H1 (cell line): ENCODE measurements around the gene BAD. TPM values are rescaled to one million over a fixed set of nuclear protein-coding genes. Genes with fewer than 3 reads are reported as not detected.

Experiments used
- CTCF ChIA-PET: fragments of 300-600 bp; sonication (Branson Sonifier 250); formaldehyde crosslinking; loops from one replicate; lab custom pipeline; 2021; ENCODE audit not compliant: partially characterized antibody; lab: Charles Lee
- POLR2A ChIA-PET: fragments of 300-600 bp; sonication (Branson Sonifier 250); formaldehyde crosslinking; loops from one replicate; lab custom pipeline; 2021; ENCODE audit warnings: inconsistent platforms; ENCODE audit not compliant: partially characterized antibody; lab: Charles Lee
- DNase-seq, 2 experiments: peaks; one replicate each; pipeline versions ENCODE4 v3.0.0 to v3.0.0-alpha.2; 2010 to 2022; ENCODE audit warnings: low spot score in 2 of 2, low read depth in 1 of 2, mixed read lengths in 1 of 2
- FAIRE-seq: peaks from 2 replicates; lab custom pipeline; 2011; peaks lifted over from hg19 to GRCh38; lab: Jason Lieb, UNC
- H2AFZ ChIP-seq: 2 replicates; pipeline ENCODE4 v1.8.1; 2012; ENCODE audit warnings: low read length, inconsistent platforms
- H2AK5ac ChIP-seq: 2 replicates; pipeline ENCODE4 v1.6.1; 2013; ENCODE audit warnings: low read depth, low read length
- H2BK120ac ChIP-seq: replicated peaks from 2 replicates; pipeline ENCODE3; 2013; ENCODE audit warnings: low read depth, low read length, inconsistent platforms
- H2BK12ac ChIP-seq: 2 replicates; pipeline ENCODE4 v1.6.1; 2013; ENCODE audit warnings: low read depth, low read length
- H2BK15ac ChIP-seq: 2 replicates; pipeline ENCODE4 v1.6.1; 2013; ENCODE audit warnings: low read length
- H2BK20ac ChIP-seq: 2 replicates; pipeline ENCODE4 v1.6.1; 2013; ENCODE audit warnings: low read length
- H2BK5ac ChIP-seq: 2 replicates; pipeline ENCODE4 v1.6.1; 2013; ENCODE audit warnings: low read depth, low read length
- H3K14ac ChIP-seq: 2 replicates; pipeline ENCODE4 v1.6.1; 2013; ENCODE audit warnings: inconsistent platforms; ENCODE audit not compliant: insufficient read length
- H3K18ac ChIP-seq: 2 replicates; pipeline ENCODE4 v1.6.1; 2013; ENCODE audit warnings: low read length; ENCODE audit errors: extremely low read depth
- H3K23ac ChIP-seq: 2 replicates; pipeline ENCODE4 v1.6.1; 2013; ENCODE audit warnings: inconsistent platforms; ENCODE audit not compliant: insufficient read length
- H3K23me2 ChIP-seq: 2 replicates; pipeline ENCODE4 v1.6.1; 2013; ENCODE audit warnings: low read depth, low read length
- H3K27ac ChIP-seq: 2 replicates; pipeline ENCODE4 v1.6.1; 2011; ENCODE audit warnings: low read depth, low read length, inconsistent platforms
- H3K27me3 ChIP-seq, 4 experiments: replicated peaks in 1 of 4; 1 replicate in 1 of 4; 2 replicates in 3 of 4; pipeline versions ENCODE4 v1.6.1 to v1.8.1; 2011 to 2013; ENCODE audit warnings: low read length in 3 of 4, mild to moderate bottlenecking in 3 of 4, inconsistent platforms in 2 of 4, mixed read lengths in 2 of 4, moderate library complexity in 1 of 4; ENCODE audit not compliant: control insufficient read depth in 3 of 4, insufficient read depth in 3 of 4; ENCODE audit errors: extremely low read depth in 1 of 4
- H3K36me3 ChIP-seq, 4 experiments: 2 replicates each; pipeline versions ENCODE4 v1.6.1 to v1.8.1; 2011 to 2013; ENCODE audit warnings: mild to moderate bottlenecking in 4 of 4, low read length in 3 of 4, moderate library complexity in 2 of 4, control low read depth in 1 of 4, inconsistent platforms in 1 of 4; ENCODE audit not compliant: insufficient read depth in 4 of 4, control insufficient read depth in 2 of 4
- H3K4ac ChIP-seq: replicated peaks from 2 replicates; pipeline ENCODE3; 2013; ENCODE audit warnings: low read length, low read depth, mixed read lengths, inconsistent platforms; ENCODE audit not compliant: insufficient read length
- H3K4me1 ChIP-seq, 4 experiments: replicated peaks in 1 of 4; 1 replicate in 1 of 4; 2 replicates in 3 of 4; pipeline versions ENCODE4 v1.6.1 to v1.8.1; 2011 to 2013; ENCODE audit warnings: low read length in 3 of 4, inconsistent platforms in 2 of 4, mixed read lengths in 1 of 4; ENCODE audit not compliant: insufficient read depth in 4 of 4, control insufficient read depth in 3 of 4
- H3K4me2 ChIP-seq, 2 experiments: 2 replicates each; pipeline versions ENCODE4 v1.6.1 to v1.8.1; 2011 to 2013; ENCODE audit warnings: low read depth in 2 of 2, low read length in 2 of 2, control low read depth in 1 of 2, inconsistent platforms in 1 of 2, mild to moderate bottlenecking in 1 of 2; ENCODE audit not compliant: insufficient read depth in 1 of 2
- H3K4me3 ChIP-seq, 4 experiments: fragments of 200-600, 300-600 bp in 1 of 4; sonication (generic), shearing (Covaris generic), sonication (Bioruptor Twin) in 1 of 4; 2 replicates each; pipeline versions ENCODE4 v1.5.1 to v1.8.1; 2011 to 2016; ENCODE audit warnings: low read length in 4 of 4, low read depth in 3 of 4, control low read depth in 2 of 4, inconsistent platforms in 2 of 4, mild to moderate bottlenecking in 2 of 4, mixed read lengths in 1 of 4, moderate library complexity in 1 of 4; ENCODE audit not compliant: insufficient read depth in 2 of 4; ENCODE audit errors: extremely low read depth in 1 of 4
- H3K56ac ChIP-seq: replicated peaks from 2 replicates; pipeline ENCODE3; 2013; ENCODE audit warnings: low read depth, mild to moderate bottlenecking, mixed read lengths, low read length, inconsistent platforms; ENCODE audit not compliant: insufficient read length
- H3K79me1 ChIP-seq: 2 replicates; pipeline ENCODE4 v1.6.1; 2013; ENCODE audit warnings: low read depth, low read length, control low read depth
- H3K79me2 ChIP-seq, 2 experiments: 2 replicates each; pipeline versions ENCODE4 v1.6.1 to v1.8.1; 2012 to 2013; ENCODE audit warnings: low read length in 2 of 2, mild to moderate bottlenecking in 2 of 2, inconsistent platforms in 1 of 2; ENCODE audit not compliant: insufficient read depth in 2 of 2, control insufficient read depth in 1 of 2
- H3K9ac ChIP-seq, 4 experiments: replicated peaks in 1 of 4; 1 replicate in 1 of 4; 2 replicates in 3 of 4; pipeline versions ENCODE4 v1.6.1 to v1.8.1; 2011 to 2013; ENCODE audit warnings: low read depth in 3 of 4, low read length in 3 of 4, control low read depth in 2 of 4, mild to moderate bottlenecking in 2 of 4, moderate library complexity in 2 of 4, inconsistent platforms in 1 of 4; ENCODE audit errors: extremely low read depth in 1 of 4
- H3K9me3 ChIP-seq, 2 experiments: 2 replicates each; pipeline versions ENCODE4 v1.6.1 to v1.8.1; 2012 to 2013; ENCODE audit warnings: mild to moderate bottlenecking in 2 of 2, moderate library complexity in 2 of 2, control low read depth in 1 of 2, inconsistent platforms in 1 of 2, low read depth in 1 of 2, low read length in 1 of 2, mixed read lengths in 1 of 2; ENCODE audit not compliant: insufficient read depth in 2 of 2
- H4K20me1 ChIP-seq, 2 experiments: replicated peaks in 1 of 2; 2 replicates each; pipeline versions ENCODE3 to v1.8.1; 2011 to 2013; ENCODE audit warnings: inconsistent platforms in 2 of 2, low read length in 2 of 2, mild to moderate bottlenecking in 1 of 2; ENCODE audit not compliant: insufficient read depth in 2 of 2, control insufficient read depth in 1 of 2
- H4K5ac ChIP-seq: 2 replicates; pipeline ENCODE4 v1.6.1; 2013; ENCODE audit warnings: low read length, low read depth, mixed read lengths, inconsistent platforms; ENCODE audit not compliant: insufficient read length
- H4K8ac ChIP-seq: 2 replicates; pipeline ENCODE4 v1.8.0; 2013; ENCODE audit warnings: mild to moderate bottlenecking, moderate library complexity, low read length, inconsistent platforms; ENCODE audit not compliant: insufficient read depth; ENCODE audit errors: extremely low read depth
- H4K91ac ChIP-seq: replicated peaks from 2 replicates; pipeline ENCODE3; 2013; ENCODE audit warnings: low read length, mixed read lengths, inconsistent platforms; ENCODE audit not compliant: insufficient read length
- GTF2F1 ChIP-seq: IDR thresholded peaks from 2 replicates; pipeline ENCODE4 v1.6.1; 2012; ENCODE audit warnings: low read depth, low read length, improper control_type of control experiment, borderline replicate concordance
- KDM1A ChIP-seq: fragments of 200-600, 300-600 bp; sonication (generic); IDR thresholded peaks from 2 replicates; pipeline ENCODE4 v1.7.1; 2016; ENCODE audit warnings: mild to moderate bottlenecking, low read length, borderline replicate concordance
- PHF8 ChIP-seq: fragments of 200-600 bp; sonication (generic); conservative IDR thresholded peaks from 2 replicates; pipeline ENCODE4 v1.7.1; 2012; ENCODE audit warnings: low read depth, mild to moderate bottlenecking, inconsistent platforms, low read length, moderate library complexity
- SIX5 ChIP-seq: IDR thresholded peaks from 2 replicates; pipeline ENCODE4 v1.6.1; 2011; ENCODE audit warnings: mild to moderate bottlenecking, low read depth, low read length
- TBP ChIP-seq: IDR thresholded peaks from 2 replicates; pipeline ENCODE4 v1.6.1; 2011; ENCODE audit warnings: low read depth, low read length, improper control_type of control experiment
- TCF12 ChIP-seq: IDR thresholded peaks from 2 replicates; pipeline ENCODE4 v1.6.1; 2011; ENCODE audit warnings: low read depth, mild to moderate bottlenecking, low read length
- WGBS, 2 experiments: shearing (Covaris generic) in 1 of 2; methylation state at CpG; one replicate each; pipeline versions ENCODE4 v1.1.6 to v1.1.7; 2013 to 2015; ENCODE audit warnings: low lambda C conversion rate in 2 of 2, mixed read lengths in 2 of 2, inconsistent platforms in 1 of 2, low coverage in 1 of 2, missing lambda C conversion rate in 1 of 2; ENCODE audit not compliant: insufficient replicate concordance in 2 of 2, insufficient coverage in 1 of 2, insufficient read length in 1 of 2; ENCODE audit errors: extremely low coverage in 1 of 2, missing lambda C conversion rate in 1 of 2; 5-methylcytosine and 5-hydroxymethylcytosine counted together
- polyA plus RNA-seq, 7 experiments: library from polyadenylated mRNA; depleted of rRNA in 3 of 7; stranded (reverse) in 5 of 7; unstranded in 2 of 7; fragments of >200 nt in 5 of 7; fragments of 200-250 nt in 2 of 7; gene quantifications; 1 replicate in 5 of 7; 2 replicates in 1 of 7; 4 replicates in 1 of 7; pipeline versions ENCODE4 v1.2.1 to v1.2.3, GENCODE V29; 2011 to 2013; ENCODE audit warnings: missing spikeins in 2 of 7, mixed read lengths in 2 of 7
- total RNA-seq: library from RNA; stranded (reverse); fragmentation: NEBNext Ultra II Directional; extraction: Animal tissue kit (Norgen Biotek cat#: 25700); gene quantifications from 2 replicates; pipeline ENCODE4 v1.2.1, GENCODE V29; 2021
- TF ChIP-seq, protein P1 (sequence below), 3 experiments: IDR thresholded peaks; 1 replicate in 2 of 3; 2 replicates in 1 of 3; pipeline versions ENCODE4 v1.5.1 to v1.6.1; 2011; ENCODE audit warnings: low read length in 3 of 3, mild to moderate bottlenecking in 3 of 3, inconsistent platforms in 2 of 3, low read depth in 1 of 3, moderate library complexity in 1 of 3; ENCODE audit not compliant: insufficient read depth in 1 of 3; ENCODE audit errors: control extremely low read depth in 1 of 3

Gene BAD
- total and polyA plus RNA-seq, 2 of the 8 experiments (the other 6 are each of a cell fraction or from before 2014, with no cell fraction given) = 23.1 to 33.7 TPM

DNA sequence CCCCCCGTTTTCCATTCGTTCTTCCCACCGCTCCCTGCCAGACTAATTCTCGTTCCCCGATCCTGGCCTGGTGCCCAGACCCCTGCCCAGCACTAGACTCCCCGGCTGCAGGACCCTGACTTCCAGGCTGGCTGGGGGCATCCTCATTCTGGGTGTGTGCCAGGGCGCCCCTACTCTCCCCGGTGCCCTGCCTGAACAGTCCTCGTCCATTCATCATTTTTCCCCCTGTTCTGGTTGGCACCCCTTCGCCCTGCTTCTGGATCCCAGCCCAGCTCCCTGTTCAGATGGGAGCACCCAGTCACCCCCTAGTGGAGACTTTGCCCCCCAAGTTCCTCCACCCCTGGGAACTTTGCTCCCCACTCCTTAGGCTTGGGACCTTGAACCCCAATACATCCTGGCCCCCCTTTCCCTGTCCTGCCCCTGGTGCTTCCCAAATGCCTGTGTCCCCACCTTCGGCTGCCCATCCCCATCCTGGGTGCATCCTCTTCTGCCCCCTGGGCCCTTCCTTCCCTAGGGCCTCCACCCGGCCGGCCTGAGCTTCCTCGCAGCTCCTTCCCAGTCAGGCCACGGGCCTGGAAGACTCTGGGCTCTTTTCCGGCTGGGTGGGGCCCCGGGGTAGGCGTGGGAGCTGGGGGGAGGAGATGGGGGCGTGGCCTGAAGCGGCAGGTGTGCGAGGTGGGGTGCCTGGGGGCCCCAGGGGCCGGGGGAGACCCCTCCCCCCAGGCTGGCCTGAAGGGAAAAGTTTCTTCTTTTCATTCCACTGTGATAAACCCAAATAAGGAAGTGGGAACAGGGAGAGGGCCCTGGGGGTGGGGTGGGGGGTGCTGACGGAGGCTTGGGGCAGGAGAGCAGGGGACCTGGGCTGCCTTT, 32.2 kb downstream of the BAD start:
- Histone ChIP-seq H4K8ac (no peak overlapping the region), H2BK5ac (no peak overlapping the region; the same call in 1 of the 2 replicates), H3K79me2 (peaks cover 0 to 23% of the 10 kb centered on the region in 2 experiments; a peak in 1 of 4 replicates), H2BK120ac (no peak overlapping the region), H4K5ac (peak overlapping the region; percentile 27), H3K14ac (no peak overlapping the region), H2AK5ac (no peak overlapping the region), H2BK20ac (no peak overlapping the region), H2BK15ac (no peak overlapping the region), H3K79me1 (peaks cover 2% of the 10 kb centered on the region; the same call in 1 of the 2 replicates), H3K27ac (0 out of 2 replicates have a peak overlapping the region, but pooled peaks have one; percentile 22), H4K20me1 (peaks cover 6 to 17% of the 10 kb centered on the region in 2 experiments), H3K4ac (no peak overlapping the region), H3K9ac (peak overlapping the region; percentile 54 to 62 (median 60); a peak in 6 of 7 replicates), H3K4me3 (peak overlapping the region; percentile 73 to 86 (median 76)), H3K4me2 (peak overlapping the region; percentile 73 to 88), H2BK12ac (no peak overlapping the region), H3K27me3 (no peaks in the 10 kb centered on the region), H2AFZ (no peak overlapping the region), H3K4me1 (peaks cover 0 to 40% (median 34%) of the 10 kb centered on the region in 4 experiments; a peak in 6 of 7 replicates), H3K18ac (peak overlapping the region; percentile 99), H4K91ac (peak overlapping the region; percentile 31), H3K23me2 (peaks cover 10% of the 10 kb centered on the region; the same call in 1 of the 2 replicates), H3K56ac (peak overlapping the region; percentile 9), H3K9me3 (no peaks in the 10 kb centered on the region), H3K23ac (no peak overlapping the region), H3K36me3 (peaks cover 8 to 28% (median 17%) of the 10 kb centered on the region in 4 experiments)
- ChIA-PET CTCF (interaction anchor here (0.6 to 10.0 kb wide), 18 partner anchors 14 to 1660 kb away, joined by 3 to 102 read pairs (median 6); partner anchors contain the start of genes CATSPERZ, FERMT3, NUDT22 and TRPT1), POLR2A (interaction anchor here (0.9 to 13.1 kb wide), 13 partner anchors 10 to 1411 kb away, joined by 3 to 352 read pairs (median 9); partner anchors contain the start of genes DNAJC4, ESRRA, FKBP2 and NUDT22)
- 5% methylated on average over 16 of the region's 23 CpGs; no CpG with 5 or more reads in 1 of the 2 experiments for WGBS, 2 experiments
- DNase-seq = peak in 1 of 2 experiments; percentile 68
- FAIRE-seq = no peak
- TF ChIP-seq KDM1A (no peak), TBP (0 out of 2 replicates have a peak, but pooled peaks have one; percentile 9), SIX5 (no peak), TCF12 (0 out of 2 replicates have a peak, but pooled peaks have one; percentile 41), GTF2F1 (no peak), PHF8 (0 out of 2 replicates have a peak, but pooled peaks have one; percentile 12)
- TF ChIP-seq, protein P1, sequence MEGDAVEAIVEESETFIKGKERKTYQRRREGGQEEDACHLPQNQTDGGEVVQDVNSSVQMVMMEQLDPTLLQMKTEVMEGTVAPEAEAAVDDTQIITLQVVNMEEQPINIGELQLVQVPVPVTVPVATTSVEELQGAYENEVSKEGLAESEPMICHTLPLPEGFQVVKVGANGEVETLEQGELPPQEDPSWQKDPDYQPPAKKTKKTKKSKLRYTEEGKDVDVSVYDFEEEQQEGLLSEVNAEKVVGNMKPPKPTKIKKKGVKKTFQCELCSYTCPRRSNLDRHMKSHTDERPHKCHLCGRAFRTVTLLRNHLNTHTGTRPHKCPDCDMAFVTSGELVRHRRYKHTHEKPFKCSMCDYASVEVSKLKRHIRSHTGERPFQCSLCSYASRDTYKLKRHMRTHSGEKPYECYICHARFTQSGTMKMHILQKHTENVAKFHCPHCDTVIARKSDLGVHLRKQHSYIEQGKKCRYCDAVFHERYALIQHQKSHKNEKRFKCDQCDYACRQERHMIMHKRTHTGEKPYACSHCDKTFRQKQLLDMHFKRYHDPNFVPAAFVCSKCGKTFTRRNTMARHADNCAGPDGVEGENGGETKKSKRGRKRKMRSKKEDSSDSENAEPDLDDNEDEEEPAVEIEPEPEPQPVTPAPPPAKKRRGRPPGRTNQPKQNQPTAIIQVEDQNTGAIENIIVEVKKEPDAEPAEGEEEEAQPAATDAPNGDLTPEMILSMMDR (IDR thresholded peaks at IDR 0.05; ENCODE audit: control extremely low read depth in 1 of 3, insufficient read depth in 1 of 3, low read depth in 1 of 3, low read length in 3 of 3) = peak in 1 of 3 experiments; percentile 36; a peak in 1 of 4 replicates
